ENCODE results near the gene FRAS1.
"Not testable (repeated sequence)": the region's sequence is repeated elsewhere in the genome, so short reads cannot be mapped to it uniquely, and the experiment has no call there.

The FRAS1 gene

DNA sequence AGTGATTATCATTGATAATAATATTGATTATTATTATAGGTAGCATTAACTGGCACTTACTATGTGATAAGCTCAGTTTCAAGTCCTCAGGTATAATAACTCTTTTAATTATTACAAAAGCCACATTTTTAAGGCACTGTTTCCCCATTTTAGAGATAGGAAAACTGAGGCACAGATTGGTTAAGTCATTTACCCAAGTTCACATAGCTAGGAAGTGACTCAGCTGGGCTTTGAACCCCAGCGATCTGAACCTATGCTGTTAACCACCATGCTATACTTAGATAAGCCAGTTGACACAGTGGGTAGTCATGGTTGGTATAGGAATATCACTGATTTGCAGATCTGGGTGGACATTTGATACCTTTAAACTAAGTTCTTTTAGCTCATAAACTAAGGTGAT lies 110.4 kb downstream of the FRAS1 start:
- DNase-seq: no peak

DNA sequence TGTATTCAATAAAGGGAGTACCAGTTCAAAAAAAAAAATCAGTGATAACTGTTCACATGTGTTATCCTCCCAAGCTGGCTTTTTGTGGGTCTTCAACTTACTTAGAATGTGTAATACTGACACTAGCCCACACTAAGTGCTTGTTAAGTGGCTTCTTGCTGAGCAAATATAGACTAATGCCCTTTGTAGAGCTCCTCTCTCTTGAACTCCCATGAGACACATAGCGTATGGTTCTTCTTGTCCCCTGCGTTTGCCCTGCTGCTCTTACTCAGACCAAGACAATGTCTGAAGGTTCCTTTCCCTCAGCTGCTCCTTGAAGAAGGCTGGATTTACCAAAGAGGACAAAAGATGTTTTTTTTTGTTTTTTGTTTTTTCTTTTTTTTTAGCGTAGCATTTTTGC lies 110.9 kb downstream of the FRAS1 start:
- DNase-seq: peak; percentile 41

DNA sequence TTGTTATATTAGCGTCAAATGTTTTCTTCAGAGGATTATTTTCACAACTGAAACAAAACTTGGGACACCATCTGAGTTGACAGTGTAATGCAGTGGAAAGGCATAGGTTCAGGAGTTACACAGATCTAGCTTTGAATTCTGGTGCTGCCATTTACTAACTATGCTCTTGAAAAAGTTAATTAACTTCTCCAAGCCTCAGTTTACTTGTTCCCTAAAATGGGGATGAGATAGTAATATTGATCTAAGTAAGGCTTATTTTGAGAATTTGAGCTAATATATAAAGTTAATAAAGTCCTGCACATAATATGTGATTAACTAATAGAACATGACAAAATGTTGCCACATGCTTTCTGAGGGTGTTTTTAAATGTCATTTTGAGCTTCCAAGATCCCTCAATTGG lies 112.6 kb downstream of the FRAS1 start:
- no peak for DNase-seq

DNA sequence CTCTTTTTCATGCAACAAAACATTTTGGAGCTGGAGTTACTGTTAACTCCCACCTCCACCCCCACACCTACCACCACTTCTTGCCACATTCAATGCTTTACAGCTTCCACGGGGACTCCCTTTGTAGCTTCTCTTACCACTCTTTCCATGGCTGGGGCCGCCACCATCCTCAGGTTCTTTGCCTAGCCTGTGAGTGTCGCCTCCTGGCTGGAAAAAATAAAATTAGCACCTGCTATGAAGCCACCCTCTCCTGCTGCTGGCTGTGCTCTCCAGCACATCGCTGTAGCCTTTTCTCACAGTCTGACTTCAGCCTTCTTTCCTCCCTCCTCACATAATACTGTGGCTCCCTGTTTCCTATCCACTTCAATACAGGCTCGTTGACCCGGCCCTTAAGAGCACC lies 114.4 kb downstream of the FRAS1 start:
- peak; percentile 4 for DNase-seq

DNA sequence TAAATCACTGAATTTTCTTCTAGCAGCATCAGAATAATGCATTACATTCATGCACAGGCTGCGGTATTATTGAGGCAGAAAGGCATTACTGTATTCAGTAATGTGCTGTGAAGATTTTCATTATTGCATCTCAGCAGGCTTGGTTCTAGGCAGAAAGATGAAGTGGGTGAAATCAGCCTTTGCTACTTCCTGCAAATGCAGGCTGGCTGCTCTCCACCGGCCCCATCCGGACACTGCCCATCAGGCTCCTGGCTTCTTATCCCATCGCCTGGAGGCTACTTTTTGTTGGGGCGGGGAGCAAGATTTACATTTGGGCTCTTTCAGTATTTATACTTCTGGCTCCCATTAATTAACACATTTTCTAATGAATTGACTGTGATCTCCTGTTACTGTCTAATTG lies 117.8 kb downstream of the FRAS1 start:
- no peak for DNase-seq

DNA sequence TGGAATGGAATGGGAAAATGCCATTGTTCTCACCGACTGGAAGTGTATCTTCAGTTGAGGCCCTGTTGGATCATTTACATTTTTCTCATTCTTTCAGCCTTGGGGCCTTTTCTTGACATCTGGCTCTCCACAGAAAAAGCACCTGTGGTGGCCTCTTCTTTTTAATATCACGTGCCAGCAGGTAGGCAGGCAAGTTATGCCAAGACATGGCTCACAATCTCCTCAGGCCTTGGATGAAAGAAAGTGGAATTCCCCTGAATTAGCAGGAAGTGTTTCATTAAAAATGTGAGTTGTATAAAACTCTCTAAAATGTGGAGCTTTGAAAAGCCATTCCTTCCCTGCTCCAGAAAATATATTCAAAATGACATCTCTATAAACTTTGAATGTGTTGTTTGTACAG lies 122.1 kb downstream of the FRAS1 start:
- no peak for DNase-seq

DNA sequence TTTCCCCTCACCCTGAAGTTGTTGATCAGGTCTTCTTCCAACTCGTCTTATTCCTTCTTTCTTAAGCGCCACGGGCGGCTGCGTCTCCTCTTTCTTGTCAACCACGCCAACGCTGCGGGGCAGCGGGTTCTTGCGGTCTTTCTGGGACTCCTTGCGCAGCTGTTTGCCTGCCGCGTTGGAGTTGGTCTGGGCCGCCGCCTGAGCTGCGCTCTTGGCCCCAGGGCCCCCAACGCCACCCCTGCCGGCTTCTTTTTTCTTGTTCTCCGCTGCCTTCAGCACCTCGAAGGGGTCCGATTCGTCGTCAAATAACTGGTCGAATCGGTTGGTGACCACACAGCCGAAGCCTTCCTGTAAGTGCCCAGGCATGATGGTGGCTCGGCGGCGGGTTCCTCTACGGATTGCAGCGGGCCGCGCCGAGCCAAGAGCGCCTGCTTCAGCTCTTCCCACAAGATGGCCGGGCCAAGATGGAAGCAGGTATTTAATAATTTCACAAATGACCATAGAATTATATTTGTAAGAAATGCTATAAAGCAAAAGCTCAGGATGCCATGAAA lies 124.6 kb downstream of the FRAS1 start:
- not testable (repeated sequence) for DNase-seq

DNA sequence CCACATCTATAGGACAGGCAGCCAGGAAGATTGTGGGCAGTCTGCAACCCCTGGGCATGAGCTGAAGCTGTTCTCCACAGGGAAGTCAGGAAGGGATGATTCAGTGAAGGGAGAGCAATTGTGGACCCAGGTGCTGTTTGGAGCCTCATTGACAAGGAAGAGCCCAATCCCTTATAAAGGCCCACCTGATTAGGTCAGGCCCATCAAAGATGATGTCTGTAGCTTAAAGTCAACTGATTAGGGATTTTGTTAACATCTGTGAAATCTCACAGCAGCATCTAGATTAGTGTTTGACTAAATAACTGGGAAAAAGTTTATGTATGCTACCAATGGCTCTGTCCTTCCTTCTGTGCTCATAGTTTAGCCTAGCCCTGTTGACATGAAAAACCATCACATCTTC lies 127.5 kb downstream of the FRAS1 start:
- DNase-seq: no peak

DNA sequence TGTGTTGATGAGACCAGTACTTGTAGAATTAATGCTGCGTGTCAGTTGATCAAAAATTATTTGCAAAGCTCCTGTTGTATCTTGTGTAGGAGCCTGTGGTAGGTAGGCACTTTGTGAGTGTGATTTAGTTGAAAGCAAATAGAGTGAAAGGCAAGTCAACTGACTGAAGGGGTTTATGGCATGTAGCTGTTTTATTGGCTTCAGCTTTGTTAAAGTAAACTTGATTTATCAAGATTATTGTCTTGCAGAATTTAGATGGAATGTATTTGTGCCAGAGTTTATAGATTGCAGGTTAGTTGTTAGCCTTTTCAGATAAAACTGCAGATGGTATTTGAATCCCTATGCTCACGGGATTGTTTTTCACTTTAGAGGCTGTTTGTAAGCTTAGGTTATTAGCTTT lies 128.0 kb downstream of the FRAS1 start:
- no peak for DNase-seq

DNA sequence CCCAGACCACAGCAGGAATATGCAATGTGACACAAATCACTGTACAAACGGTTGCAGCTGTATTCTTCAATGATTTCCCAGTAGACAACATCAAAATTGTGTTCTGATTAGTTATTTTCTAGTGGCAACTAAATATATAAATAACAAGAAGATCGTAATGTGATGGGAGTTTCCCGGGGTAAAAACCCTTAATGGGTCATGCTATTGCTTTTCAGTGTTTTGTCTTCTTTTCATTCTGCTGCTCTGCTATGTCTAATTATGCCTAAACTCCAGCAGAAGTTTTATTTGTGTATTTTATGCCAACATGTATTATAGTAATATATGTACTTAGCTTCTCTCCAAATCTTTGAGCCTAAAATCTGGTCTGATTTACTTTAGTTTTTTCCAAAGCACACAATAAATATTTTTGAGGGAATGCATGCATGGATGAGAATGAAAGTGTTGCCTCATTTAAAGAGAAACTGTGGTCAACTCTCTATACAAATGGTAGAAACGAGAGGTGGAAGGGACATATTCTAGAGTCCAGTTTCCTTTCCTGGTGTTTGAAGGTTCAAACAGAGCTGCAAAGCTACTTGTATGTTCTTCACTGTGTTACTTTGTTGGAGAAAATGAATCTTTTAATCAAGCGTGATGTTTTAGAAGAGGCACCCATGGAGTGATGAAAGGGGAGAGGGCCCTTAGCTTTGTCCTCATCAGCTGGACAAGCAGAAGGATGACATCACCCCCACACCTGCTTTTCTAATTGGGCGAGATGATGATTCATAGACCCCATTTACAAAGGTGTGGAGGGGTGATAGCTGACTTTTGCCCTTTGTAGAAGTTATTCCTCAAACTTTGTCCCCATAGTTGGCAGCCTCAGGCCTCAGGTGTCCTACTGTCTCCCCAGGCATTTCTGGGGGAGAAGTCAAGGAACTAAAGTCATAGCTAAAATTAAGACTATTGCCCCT lies 129.7 kb downstream of the FRAS1 start:
- no peak for DNase-seq

DNA sequence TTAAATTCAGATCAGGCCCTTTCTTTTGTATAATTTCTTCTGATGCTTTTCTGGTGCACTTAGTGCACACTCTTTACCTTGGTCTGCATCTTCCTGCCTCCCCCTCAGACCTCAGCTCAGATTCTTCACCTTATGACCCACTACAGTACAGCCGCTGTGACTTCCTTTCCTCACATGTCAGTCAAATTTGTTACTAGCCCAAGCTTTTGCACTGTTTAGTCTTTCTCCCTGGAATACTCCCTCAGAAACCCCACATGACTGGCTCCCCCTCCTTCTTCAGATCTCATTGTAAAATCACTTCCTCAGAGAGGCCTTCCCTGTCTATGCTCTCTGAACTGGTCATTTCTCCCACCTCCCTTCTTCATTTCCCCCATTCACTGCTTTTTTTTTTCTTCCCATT lies 132.9 kb downstream of the FRAS1 start:
- DNase-seq: no peak

DNA sequence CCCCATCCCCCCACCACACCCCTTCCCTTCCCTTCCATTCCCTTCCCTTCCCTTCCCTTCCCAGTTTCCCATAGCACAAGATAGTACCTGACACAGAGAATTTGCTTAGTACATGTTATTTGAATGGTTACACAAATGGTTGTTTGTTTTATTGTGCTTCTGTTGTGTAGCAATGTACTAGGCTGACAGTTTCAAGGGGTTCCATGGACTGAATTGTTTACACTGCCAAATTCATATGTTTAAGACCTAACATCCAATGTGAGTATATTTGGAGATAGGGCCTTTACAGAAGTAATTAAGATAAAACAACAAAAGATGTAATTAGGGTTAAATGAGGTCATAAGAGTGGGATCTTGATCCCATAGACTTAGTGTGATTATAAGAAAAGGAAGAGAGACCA lies 133.5 kb downstream of the FRAS1 start:
- DNase-seq: no peak

DNA sequence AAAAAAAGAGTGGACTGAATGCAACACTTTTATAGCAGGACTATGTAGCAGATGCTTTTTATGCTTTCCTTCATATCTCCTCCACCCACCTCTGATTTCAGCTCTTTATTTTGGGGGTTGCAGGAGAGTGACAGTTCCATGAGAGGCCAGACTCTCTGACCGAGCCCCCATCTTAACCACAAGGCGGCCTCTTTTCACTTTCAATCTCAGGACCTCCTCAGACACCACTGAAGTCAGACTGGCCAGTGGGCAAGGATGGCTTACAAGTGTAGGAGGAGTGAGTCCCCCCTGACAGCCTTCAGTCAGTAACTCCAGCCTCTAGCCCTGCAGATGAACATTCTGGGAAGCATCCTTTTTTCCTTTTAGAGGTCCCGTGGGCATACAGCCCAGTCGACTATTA lies 140.8 kb downstream of the FRAS1 start:
- DNase-seq: no peak

DNA sequence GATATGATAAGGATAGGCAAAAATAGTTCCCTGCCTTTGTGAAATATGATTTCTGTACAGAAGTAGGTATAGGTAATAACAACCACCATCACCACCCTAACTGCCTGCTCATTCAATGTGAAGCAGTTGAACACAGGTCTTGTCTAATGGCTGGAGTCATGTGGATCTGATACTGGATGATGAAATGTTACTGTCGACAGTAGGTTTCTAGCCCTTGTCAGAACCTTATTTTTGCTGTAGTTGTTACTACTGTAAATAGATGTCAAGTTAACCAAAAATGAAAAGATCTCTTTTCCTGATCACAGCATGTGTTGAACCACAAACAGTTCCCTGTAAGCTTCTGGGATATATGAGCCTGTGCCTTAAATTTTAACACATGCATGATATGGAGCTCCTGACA lies 142.9 kb downstream of the FRAS1 start:
- no peak for DNase-seq

DNA sequence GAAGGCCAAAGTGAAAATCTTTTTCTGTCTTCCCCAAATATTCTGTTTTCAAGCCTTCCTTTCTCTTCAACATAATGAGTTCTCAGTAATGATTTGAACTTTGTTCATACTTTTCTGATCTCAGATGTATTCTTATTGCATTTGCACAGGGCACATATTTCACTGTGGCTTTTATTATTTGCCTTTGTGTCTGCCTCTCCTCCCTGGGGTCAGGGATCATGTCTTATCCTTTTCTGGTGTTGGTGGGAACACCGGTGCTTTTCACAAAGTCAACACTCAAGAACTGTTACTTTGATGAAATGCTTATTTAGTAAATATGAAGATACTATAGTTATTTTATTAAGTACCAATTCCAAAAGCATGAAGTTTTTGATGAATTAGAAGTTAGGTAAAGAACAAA lies 143.8 kb downstream of the FRAS1 start:
- DNase-seq: no peak

DNA sequence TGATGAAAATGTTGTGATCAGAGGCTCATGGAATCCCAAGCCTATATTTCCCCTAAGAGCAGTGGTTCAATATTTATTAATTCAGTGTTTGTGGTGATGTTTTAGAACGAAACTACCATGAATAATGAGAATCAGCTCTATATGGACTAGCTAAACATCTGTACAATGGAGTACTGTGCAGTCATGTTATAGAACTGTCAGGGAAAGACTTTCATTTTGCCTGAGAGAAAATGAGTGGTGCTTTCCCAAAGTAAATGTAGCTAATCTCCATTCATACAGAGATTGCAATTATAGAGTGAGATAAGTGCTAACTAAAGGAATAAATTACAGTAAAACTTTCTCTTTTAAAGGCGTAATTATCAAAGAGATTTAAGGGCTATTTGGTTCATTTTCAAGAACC lies 147.1 kb downstream of the FRAS1 start:
- DNase-seq: no peak

DNA sequence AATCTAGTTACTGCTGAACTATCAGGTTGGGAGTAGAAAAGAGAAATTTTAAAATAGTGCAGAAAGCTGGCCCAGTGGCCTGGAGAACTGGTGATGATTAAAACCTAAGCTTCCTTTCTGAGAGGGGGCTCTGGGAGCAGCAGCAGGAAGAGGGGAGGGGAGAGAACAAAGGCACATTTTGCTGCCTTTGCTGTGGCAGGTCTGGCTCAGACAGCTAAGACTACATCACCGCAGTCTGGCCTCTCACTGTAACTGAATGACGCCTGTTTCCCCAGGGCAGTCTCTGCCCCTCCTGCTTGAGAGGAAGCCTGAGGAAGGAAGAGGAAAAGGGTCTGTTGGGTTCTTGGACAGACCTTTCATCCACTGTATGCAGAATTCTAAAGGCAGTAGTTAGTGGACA lies 148.5 kb downstream of the FRAS1 start:
- no peak for DNase-seq

DNA sequence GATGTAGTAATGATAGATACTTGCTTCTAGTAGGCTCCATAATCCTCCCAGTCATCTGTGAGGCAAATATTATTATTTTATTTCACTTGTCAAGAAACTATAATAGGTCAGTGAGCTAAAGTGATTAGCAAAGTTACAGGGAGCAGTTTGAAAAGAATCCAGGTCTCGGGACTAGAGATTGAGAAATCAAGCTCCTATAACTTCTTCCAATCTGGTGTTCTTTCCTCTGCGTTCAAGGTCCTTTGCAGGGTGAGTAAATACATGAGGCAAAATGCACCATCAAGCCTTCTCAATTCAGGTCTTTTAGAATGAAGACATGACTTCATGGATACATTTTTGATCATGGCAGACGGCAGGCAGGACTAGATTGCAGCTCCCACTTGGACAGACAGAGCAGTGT lies 150.4 kb downstream of the FRAS1 start:
- DNase-seq: no peak

DNA sequence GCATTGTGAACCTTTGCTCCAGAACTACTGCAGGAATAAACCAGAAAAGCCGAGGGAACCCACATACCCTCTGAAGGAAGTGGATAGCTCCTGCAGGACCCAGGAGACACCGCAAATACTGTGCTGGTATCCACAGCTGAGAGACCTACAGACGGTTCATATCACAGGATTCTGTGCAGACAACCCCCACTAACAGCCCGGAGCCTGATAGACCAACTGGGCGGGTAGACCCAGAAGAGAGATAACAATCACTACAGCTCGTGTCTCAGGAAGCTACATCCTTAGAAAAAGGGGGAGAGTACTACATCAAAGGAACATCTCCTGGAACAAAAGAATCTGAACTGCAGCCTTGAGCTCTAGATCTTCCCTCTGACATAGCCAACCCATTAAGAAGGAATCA lies 150.8 kb downstream of the FRAS1 start:
- no peak for DNase-seq

DNA sequence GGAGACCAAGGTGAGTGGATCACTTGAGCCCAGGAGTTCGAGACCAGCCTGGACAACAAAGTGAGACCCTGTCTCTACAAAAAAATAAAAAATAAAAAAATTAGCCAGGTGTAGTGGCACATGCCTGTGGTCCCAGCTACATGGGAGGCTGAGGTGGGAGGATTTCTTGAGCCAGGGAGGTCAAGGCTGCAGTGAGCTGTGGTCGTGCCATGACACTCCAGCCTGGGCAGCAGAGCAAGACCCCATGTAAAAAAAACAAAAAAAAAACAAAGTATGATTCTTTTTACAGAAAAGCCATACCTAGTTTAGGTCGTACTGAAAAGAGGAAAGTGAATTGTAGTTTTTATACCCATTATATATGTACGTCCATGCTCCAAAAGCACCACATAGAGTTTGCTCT lies 151.8 kb downstream of the FRAS1 start:
- not testable (repeated sequence) for DNase-seq

DNA sequence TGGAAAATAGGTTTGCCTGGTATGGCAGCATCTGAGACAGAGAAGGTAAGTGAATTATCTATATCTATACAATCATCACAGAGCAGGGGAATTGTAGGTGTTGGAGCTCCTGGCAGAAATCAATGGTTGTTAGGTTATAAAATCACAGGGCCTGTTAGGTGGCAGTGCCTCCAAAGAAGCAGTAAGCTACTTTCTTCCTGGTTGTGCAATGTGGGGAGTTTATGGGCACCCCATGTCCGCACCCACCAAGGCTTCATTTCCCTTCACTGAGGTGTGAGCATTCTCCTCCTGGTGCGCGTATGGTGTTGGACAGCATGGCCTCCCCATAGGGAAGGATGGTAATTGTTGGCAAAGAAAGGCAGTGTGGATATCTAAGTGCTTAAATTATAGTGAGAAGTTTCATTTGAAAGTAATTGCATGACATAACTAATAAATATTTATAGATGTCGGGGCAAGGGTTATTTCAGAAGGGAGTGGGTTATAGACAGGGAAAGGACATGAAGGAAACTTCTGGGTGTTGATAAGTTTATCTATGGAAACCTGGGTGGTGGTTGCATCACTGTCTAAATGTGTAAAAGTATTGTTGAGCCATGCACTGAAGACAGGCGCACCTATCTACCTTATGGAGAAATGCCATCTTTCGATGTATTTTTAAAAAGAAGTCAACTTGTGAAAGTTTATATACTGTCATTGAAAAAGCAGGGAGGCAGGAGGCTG lies 153.7 kb downstream of the FRAS1 start:
- no peak for DNase-seq

DNA sequence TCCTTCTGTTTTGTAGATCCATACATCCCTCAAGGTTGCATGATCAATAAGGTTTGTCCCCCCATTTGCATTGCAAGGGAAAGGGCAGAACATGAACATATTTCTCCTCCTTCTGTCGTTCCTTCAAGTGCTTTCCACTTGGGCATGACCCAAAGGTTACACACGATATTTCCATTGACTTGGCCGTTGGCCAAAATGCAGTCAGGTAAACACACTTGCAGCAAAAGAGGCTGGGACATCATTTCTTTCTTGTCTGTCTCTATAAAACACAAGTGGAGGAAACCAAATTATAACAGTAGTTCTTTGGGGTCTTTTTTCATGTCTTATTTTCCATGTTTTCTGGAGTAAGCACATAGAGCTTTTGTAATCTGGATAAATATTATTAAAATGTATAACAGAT lies 156.1 kb downstream of the FRAS1 start:
- no peak for DNase-seq

DNA sequence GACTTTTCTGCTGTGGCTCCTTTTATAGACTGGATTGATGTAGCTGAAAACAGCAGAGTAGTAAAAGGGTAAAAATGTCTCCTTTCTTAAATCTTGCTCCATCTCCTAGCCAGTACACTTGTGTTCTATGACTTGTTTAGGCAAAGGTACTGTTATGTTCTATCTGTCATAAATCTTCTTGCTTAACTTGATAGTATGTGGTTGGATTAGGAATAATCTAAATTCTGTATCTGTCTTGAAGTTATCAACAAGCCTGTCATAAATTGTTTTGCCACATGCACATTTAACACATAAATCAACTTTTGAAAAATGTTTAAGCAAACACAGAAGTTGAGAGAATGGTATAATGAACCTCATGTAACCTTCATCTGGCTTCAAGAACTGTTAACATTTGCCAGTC lies 157.0 kb downstream of the FRAS1 start:
- DNase-seq: no peak

DNA sequence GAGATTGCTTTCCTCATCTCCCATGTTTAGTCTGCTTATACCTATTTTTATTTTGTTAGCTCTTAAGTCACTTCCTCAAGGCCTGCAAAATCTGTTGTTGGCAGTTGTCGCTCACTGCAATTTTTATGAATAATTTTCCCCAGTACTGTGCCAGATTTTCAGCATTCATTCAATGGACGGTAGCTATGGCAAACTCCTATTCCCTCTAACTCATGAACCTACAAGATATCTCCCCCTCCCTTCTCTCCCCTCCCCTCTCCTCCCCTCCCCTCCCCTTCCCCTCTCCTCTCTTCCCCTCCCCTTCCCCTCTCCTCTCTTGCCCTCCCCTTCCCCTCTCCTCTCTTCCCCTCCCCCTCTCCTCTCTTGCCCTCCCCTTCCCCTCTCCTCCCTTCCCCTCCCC lies 160.4 kb downstream of the FRAS1 start:
- DNase-seq: no peak

Data from NCI-H82 (cell line).